GM18498 (cell line): ENCODE results near the gene PLPPR3.

ENCODE experiments used
- ATAC-seq: cut with Tn5 transposase; IDR thresholded peaks from one replicate; pipeline ENCODE4 v1.9.1; 2021; ENCODE audit warnings: mild to moderate bottlenecking, moderate library complexity; ENCODE audit not compliant: unreplicated experiment

The PLPPR3 gene

GRCh38 chr19:821825-822503, at the start of gene PLPPR3:
TSS of gene PLPPR3 (minus strand) at chr19:821955. CDS start at chr19:821559, 396 bp downstream.
- ATAC-seq = no peak

GRCh38 chr19:870963-871401, 49.2 kb upstream of the PLPPR3 start:
- no peak for ATAC-seq

- ATAC-seq = no peak
Measured at GRCh38 chr19:870314-870713, 48.6 kb upstream of the PLPPR3 start.

- ATAC-seq = no peak
Measured at GRCh38 chr19:869245-870177, 47.8 kb upstream of the PLPPR3 start.

GRCh38 chr19:868458-869244, 46.9 kb upstream of the PLPPR3 start:
- ATAC-seq = no peak

GRCh38 chr19:867855-868457, 46.2 kb upstream of the PLPPR3 start:
- no peak for ATAC-seq

GRCh38 chr19:867301-867793, 45.6 kb upstream of the PLPPR3 start:
- ATAC-seq = no peak

GRCh38 chr19:866769-867300, 45.1 kb upstream of the PLPPR3 start:
- ATAC-seq = no peak

GRCh38 chr19:863315-863620, 41.5 kb upstream of the PLPPR3 start:
- no peak for ATAC-seq

GRCh38 chr19:862581-863314, 41.0 kb upstream of the PLPPR3 start:
- no peak for ATAC-seq

- no peak for ATAC-seq
Measured at GRCh38 chr19:861756-862580, 40.2 kb upstream of the PLPPR3 start.

GRCh38 chr19:861141-861755, 39.5 kb upstream of the PLPPR3 start:
- ATAC-seq = no peak

- no peak for ATAC-seq
Measured at GRCh38 chr19:858868-859843, 37.4 kb upstream of the PLPPR3 start, which contains the start of gene CFD. TSS of gene CFD (plus strand) at chr19:859664. CDS start at chr19:859690, 26 bp downstream.

GRCh38 chr19:858284-858683, 36.5 kb upstream of the PLPPR3 start:
- ATAC-seq = no peak

GRCh38 chr19:855566-856120, 33.9 kb upstream of the PLPPR3 start:
- no peak for ATAC-seq

GRCh38 chr19:855142-855541, 33.4 kb upstream of the PLPPR3 start:
- ATAC-seq = no peak

- ATAC-seq = no peak
Measured at GRCh38 chr19:854549-854948, 32.8 kb upstream of the PLPPR3 start.
